Fibroblast of lung (primary cell): ENCODE measurements around the gene MEMO1. TPM values are rescaled to one million over a fixed set of nuclear protein-coding genes. Genes with fewer than 3 reads are reported as not detected.

ENCODE experiments used
- DNase-seq, 2 donors: peaks; one replicate each; pipeline versions ENCODE4 v3.0.0 to v3.0.0-alpha.2; 2010; ENCODE audit warnings: low read depth in 2 of 2
- H2AFZ ChIP-seq: 2 replicates; pipeline ENCODE4 v1.5.1; 2012; ENCODE audit warnings: low read length, control low read depth, inconsistent platforms
- H3K27ac ChIP-seq: 2 replicates; pipeline ENCODE4 v1.5.1; 2011; ENCODE audit warnings: low read length, control low read depth; ENCODE audit not compliant: insufficient read depth
- H3K27me3 ChIP-seq: 2 replicates; pipeline ENCODE4 v1.5.1; 2011; ENCODE audit warnings: mild to moderate bottlenecking, low read length; ENCODE audit not compliant: control insufficient read depth, insufficient read depth
- H3K36me3 ChIP-seq: 2 replicates; pipeline ENCODE4 v1.5.1; 2011; ENCODE audit warnings: low read length; ENCODE audit not compliant: control insufficient read depth, insufficient read depth
- H3K4me1 ChIP-seq: 2 replicates; pipeline ENCODE4 v1.5.1; 2011; ENCODE audit warnings: low read length; ENCODE audit not compliant: control insufficient read depth, insufficient read depth; ENCODE audit errors: extremely low read depth
- H3K4me2 ChIP-seq: 2 replicates; pipeline ENCODE4 v1.5.1; 2011; ENCODE audit warnings: low read length, control low read depth; ENCODE audit not compliant: insufficient read depth; ENCODE audit errors: extremely low read depth
- H3K4me3 ChIP-seq, 4 experiments: fragments of 200-600 bp in 1 of 4; sonication (generic) in 1 of 4; replicated peaks in 1 of 4; 2 replicates each; pipeline ENCODE4 v1.5.1; 2011 to 2016; ENCODE audit warnings: low read length in 4 of 4, low read depth in 3 of 4, mild to moderate bottlenecking in 3 of 4, control low read depth in 2 of 4, inconsistent platforms in 1 of 4, mixed read lengths in 1 of 4; ENCODE audit not compliant: insufficient read depth in 1 of 4; ENCODE audit errors: control extremely low read depth in 1 of 4
- H3K79me2 ChIP-seq: 2 replicates; pipeline ENCODE4 v1.5.1; 2012; ENCODE audit warnings: mild to moderate bottlenecking, low read length, inconsistent platforms; ENCODE audit not compliant: control insufficient read depth, insufficient read depth
- H3K9ac ChIP-seq: 2 replicates; pipeline ENCODE4 v1.5.1; 2011; ENCODE audit warnings: mild to moderate bottlenecking, low read length, control low read depth; ENCODE audit not compliant: insufficient read depth
- H3K9me3 ChIP-seq: 2 replicates; pipeline ENCODE4 v1.5.1; 2012; ENCODE audit warnings: low read depth, low read length; ENCODE audit not compliant: control insufficient read depth, insufficient read depth
- H4K20me1 ChIP-seq: 2 replicates; pipeline ENCODE4 v1.5.1; 2011; ENCODE audit warnings: low read length; ENCODE audit not compliant: control insufficient read depth, insufficient read depth; ENCODE audit errors: extremely low read depth
- CTCF ChIP-seq, 2 donors: IDR thresholded peaks in 1 of 2; conservative IDR thresholded peaks in 1 of 2; 1 replicate in 1 of 2; 2 replicates in 1 of 2; pipeline ENCODE4 v1.5.1; 2011 to 2012; ENCODE audit warnings: low read length in 2 of 2, control low read depth in 1 of 2, inconsistent platforms in 1 of 2, low read depth in 1 of 2, mild to moderate bottlenecking in 1 of 2
- EZH2 ChIP-seq: IDR thresholded peaks from 2 replicates; pipeline ENCODE4 v1.5.1; 2012; ENCODE audit warnings: low read length, control low read depth, mild to moderate bottlenecking; ENCODE audit errors: missing control alignments
- polyA plus RNA-seq, 2 donors: library from polyadenylated mRNA; depleted of rRNA in 1 of 2; stranded (reverse) in 1 of 2; unstranded in 1 of 2; fragments of >200 nt; gene quantifications; 2 replicates each; pipeline ENCODE4 v1.2.1, GENCODE V29; 2011 to 2012; ENCODE audit warnings: missing spikeins in 1 of 2
- total RNA-seq: library from RNA; depleted of rRNA; stranded (reverse); fragments of >200 nt; gene quantifications from 2 replicates; pipeline ENCODE4 v1.2.1, GENCODE V29; 2014

Gene MEMO1
- total and polyA plus RNA-seq, 2 donors (not counting 1 experiment from before 2014, with no cell fraction given) = 34.0 to 64.2 TPM

- Histone ChIP-seq H3K9me3 (no peaks in the 10 kb centered on the region), H3K36me3 (no peaks in the 10 kb centered on the region), H3K4me3 (no peak overlapping the region), H3K4me1 (no peaks in the 10 kb centered on the region), H3K27ac (no peak overlapping the region), H3K79me2 (no peaks in the 10 kb centered on the region), H3K27me3 (no peaks in the 10 kb centered on the region), H4K20me1 (no peaks in the 10 kb centered on the region), H2AFZ (no peak overlapping the region), H3K9ac (no peak overlapping the region), H3K4me2 (no peak overlapping the region)
- TF ChIP-seq CTCF (conservative IDR thresholded peaks at IDR 0.05 in 1 of 2, IDR thresholded peaks at IDR 0.05 in 1 of 2; ENCODE audit: low read depth in 1 of 2, low read length in 2 of 2) (no peak), EZH2 (no peak)
- no peak for DNase-seq
These were observed 114.5 kb downstream of the MEMO1 start for GRCh38 chr2:31896293-31896692.

GRCh38 chr2:31894656-31895055, 116.2 kb downstream of the MEMO1 start:
- TF ChIP-seq CTCF (conservative IDR thresholded peaks at IDR 0.05 in 1 of 2, IDR thresholded peaks at IDR 0.05 in 1 of 2; ENCODE audit: low read depth in 1 of 2, low read length in 2 of 2) (no peak), EZH2 (no peak)
- Histone ChIP-seq H3K79me2 (no peaks in the 10 kb centered on the region), H3K36me3 (no peaks in the 10 kb centered on the region)

GRCh38 chr2:31893094-31893493, 117.7 kb downstream of the MEMO1 start:
- Histone ChIP-seq H3K4me1 (no peaks in the 10 kb centered on the region), H2AFZ (no peak overlapping the region), H3K36me3 (no peaks in the 10 kb centered on the region), H3K27ac (no peak overlapping the region), H3K9me3 (no peaks in the 10 kb centered on the region), H3K4me2 (no peak overlapping the region), H3K79me2 (no peaks in the 10 kb centered on the region), H4K20me1 (no peaks in the 10 kb centered on the region), H3K4me3 (no peak overlapping the region), H3K9ac (no peak overlapping the region), H3K27me3 (no peaks in the 10 kb centered on the region)
- TF ChIP-seq CTCF (conservative IDR thresholded peaks at IDR 0.05 in 1 of 2, IDR thresholded peaks at IDR 0.05 in 1 of 2; ENCODE audit: low read depth in 1 of 2, low read length in 2 of 2) (no peak), EZH2 (no peak)
- no peak for DNase-seq

More at GRCh38 chr2:31894656-31895055, 116.2 kb downstream of the MEMO1 start:
- Histone ChIP-seq H3K4me3 (no peak overlapping the region), H4K20me1 (no peaks in the 10 kb centered on the region), H3K9ac (no peak overlapping the region), H3K4me1 (no peaks in the 10 kb centered on the region), H3K27me3 (no peaks in the 10 kb centered on the region), H3K4me2 (no peak overlapping the region), H2AFZ (no peak overlapping the region), H3K27ac (no peak overlapping the region), H3K9me3 (no peaks in the 10 kb centered on the region)
- no peak for DNase-seq
